NCI-H1048 (cell line): ENCODE results near the gene IL1RAPL2.
"Not testable (repeated sequence)": the region's sequence is repeated elsewhere in the genome, so short reads cannot be mapped to it uniquely, and the experiment has no call there.

ENCODE experiments used
- DNase-seq: peaks from one replicate; lab custom pipeline; 2025; lab: John Stamatoyannopoulos, UW

Gene IL1RAPL2

DNA sequence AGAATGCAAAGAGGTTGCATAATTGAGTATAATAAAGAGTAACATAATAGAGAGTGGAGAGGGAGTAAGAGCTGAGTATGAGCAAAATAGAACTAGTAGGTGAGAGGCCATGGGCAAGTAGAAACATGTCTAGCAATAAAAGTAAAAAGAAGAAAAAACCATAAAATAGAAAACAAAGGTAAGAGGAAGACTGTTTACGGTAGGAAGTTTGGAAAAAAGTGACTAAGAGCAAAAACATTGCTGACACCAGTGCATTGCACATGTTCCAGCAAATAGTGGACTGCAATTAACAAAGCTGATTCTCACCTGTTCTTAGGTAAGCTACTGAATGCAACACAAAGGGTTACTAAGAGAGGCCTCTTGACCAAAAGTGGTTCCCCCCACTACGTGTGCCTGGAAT lies 451.6 kb downstream of the IL1RAPL2 start:
- DNase-seq, result no peak

GRCh38 chrX:105018865-105019264 lies 452.9 kb downstream of the IL1RAPL2 start:
- DNase-seq, result no peak

GRCh38 chrX:105028962-105029361 lies 463.0 kb downstream of the IL1RAPL2 start:
- not testable (repeated sequence) for DNase-seq

DNA sequence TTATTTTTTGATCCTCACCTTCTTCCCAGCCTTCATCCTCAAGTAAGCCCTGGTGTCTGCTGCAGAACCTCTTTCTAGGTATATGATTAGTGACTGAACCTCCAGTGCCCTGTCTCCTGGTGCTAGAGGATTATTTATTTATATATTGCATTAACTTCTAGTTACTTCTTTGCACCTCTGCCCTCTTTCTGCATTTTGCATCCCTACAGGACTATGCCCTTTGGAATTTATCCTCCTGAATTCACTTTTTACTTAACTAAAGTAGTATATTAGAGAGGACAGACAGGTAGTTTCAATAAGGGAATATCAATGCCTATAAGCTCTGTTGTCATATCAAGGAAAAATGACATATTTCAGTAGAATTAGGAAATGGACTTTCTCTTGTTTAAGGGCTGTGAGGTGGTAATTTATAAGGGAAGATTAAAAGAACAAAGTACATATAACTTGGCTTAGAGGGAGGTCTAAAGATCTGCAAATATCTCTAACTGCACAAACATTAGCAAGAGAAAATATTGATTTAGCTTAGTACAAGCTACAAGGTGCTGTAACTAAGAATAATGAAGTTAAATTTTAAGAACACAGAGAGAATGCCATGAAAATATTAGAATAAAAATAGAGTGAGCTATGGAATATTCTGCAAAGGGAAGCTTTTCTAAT lies 472.8 kb downstream of the IL1RAPL2 start:
- no peak for DNase-seq

DNA sequence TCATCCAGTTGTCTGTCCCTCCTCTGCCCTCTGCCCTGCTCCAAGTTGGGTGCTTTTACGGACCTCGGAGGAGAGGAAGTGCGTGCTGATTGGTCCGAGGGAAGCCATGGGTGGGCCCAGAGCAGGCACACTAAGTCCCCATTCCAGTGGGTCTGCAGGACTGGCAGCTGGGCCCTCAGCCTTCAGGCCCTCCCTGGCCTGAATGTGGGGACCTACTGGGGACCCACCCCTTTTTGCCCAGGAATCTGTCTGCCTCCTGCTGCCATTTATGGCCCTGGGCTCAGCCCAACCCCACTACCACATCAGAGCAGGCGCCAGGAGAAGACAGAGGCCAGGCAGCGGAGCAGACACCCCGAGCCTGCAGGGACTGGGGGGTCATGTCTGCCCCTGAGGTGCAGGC lies 484.9 kb downstream of the IL1RAPL2 start:
- DNase-seq, result no peak

GRCh38 chrX:105051364-105051763 lies 485.4 kb downstream of the IL1RAPL2 start:
- DNase-seq, result no peak

GRCh38 chrX:105052926-105053325 lies 486.9 kb downstream of the IL1RAPL2 start:
- no peak for DNase-seq

DNA sequence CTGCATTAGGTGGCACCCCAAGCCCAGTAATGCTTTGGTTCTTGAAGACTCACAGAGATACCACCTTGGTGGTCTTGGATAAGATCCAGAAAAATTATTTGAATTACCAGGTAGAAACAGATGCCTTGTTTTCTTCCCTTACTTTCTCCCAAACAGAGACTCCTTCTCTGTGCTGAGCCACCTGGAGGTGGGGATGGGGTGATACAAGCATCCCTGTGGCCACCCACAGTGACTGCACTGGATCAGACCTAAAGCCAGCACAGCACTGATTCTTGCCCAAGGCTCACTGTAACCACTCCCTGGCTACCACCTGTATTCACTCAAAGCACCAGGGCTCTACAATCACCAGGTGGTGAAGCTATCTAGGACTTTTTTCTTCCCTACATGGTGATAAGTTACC lies 497.7 kb downstream of the IL1RAPL2 start:
- DNase-seq, result no peak

- DNase-seq, result no peak
Measured at GRCh38 chrX:105098201-105098600, 532.2 kb downstream of the IL1RAPL2 start.

GRCh38 chrX:105098812-105099211 lies 532.8 kb downstream of the IL1RAPL2 start:
- DNase-seq, result no peak

DNA sequence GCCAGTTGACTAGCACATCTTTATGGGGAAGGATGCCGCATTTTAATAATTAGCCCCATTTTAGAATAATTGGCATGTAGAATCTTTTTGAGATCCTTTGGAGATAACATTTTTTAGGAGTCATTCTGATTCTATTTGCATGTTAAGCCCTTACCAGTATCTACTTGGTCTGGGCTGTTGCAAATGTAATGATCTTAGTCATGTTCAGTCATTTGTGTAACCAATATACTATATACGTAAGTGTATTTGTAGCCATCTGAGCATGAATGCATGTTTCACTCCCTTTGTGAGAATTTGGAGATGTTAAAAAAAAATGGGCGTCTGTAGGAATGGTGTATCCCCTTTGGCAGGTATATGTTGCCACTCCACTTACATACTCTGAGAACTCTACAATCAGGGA lies 535.4 kb downstream of the IL1RAPL2 start:
- DNase-seq, result no peak

GRCh38 chrX:105109936-105110335 lies 543.9 kb downstream of the IL1RAPL2 start:
- no peak for DNase-seq

DNA sequence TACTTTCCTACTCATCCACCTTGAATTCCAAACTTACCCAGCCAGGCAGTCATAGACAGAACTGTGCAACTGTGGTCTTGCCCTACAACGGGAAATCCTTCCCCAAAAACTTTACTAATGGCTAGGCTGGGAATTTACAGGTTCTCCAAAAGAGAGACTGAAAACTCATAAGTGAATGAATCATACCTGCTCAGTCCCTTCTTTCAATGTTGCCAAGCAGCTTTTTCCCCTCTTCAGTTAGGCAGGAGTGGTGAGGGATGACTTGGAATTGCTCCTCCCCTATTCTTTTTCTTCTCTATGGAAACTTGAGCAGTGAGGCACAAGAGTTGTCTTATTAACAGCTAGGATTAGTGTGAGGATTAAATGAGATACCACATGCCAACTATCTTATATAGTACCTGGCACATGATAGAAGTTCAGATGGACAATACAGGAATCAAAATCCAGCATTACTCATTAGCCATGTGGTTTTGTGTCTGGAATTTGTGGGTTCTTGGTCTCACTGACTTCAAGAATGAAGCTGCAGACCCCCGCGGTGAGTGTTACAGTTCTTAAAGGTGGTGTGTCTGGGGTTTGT lies 548.6 kb downstream of the IL1RAPL2 start:
- DNase-seq, result no peak

DNA sequence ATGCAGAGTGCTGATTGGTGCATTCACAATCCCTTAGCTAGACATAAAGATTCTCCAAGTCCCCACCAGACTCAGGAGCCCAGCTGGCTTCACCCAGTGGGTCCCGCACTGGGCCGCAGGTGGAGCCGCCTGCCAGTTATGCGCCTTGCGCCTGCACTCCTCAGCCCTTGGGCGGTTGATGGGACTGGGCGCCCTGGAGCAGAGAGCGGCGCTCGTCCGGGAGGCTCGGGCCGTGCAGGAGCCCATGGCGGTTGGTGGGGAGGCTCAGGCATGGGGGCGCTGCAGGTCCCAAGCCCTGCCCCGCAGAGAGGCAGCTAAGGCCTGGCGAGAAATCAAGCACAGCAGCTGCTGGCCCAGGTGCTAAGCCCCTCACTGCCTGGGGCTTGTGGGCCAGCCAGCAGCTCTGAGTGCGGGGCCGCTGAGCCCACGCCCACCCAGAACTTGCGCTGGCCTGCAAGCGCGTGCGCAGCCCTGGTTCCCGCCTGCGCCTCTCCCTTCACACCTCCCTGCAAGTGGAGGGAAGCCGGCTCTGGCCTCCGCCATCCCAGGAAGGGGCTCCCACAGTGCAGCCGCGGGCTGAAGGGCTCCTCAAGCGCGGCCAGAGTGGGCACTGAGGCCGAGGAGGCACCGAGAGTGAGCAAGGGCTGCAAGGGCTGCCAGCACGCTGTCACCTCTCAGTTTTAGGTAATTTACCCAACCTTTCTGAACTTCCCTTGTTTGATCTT lies 549.8 kb downstream of the IL1RAPL2 start:
- DNase-seq, result not testable (repeated sequence)

DNA sequence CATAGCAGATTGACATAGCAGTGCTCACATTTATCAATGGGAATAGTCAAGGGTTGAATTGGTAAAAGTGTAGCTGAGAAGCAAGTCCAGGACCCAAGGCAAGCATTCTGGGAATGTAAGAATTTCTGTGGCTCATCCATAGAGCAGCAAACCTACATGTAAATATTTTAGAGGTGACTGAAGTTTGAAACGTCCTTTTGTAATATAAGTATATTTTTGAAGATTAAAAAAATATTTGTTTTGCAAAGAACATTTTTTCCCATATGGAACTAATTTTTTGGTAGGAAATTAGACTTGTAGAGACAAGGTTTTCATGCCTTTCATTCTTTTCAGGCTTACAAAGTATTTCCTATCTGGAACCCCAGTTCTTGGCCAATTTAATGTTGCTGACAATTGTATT lies 550.5 kb downstream of the IL1RAPL2 start:
- no peak for DNase-seq

DNA sequence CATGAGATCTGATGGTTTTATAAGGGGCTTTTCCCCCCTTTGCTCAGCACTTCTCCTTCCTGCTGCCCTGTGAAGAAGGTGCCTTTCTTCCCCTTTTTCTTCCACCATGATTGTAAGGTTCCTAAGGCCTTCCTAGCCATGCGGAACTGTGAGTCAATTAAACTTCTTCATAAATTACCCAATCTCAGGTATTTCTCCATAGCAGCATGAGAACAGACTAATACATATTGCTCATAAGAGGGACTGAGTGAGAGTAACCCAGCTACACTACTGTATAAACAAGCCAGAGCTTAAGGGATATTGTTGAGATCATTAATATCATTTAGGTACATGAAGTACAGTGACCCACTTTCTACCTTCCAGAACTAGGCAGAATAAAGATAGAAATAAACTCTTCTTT lies 551.6 kb downstream of the IL1RAPL2 start:
- DNase-seq, result no peak

DNA sequence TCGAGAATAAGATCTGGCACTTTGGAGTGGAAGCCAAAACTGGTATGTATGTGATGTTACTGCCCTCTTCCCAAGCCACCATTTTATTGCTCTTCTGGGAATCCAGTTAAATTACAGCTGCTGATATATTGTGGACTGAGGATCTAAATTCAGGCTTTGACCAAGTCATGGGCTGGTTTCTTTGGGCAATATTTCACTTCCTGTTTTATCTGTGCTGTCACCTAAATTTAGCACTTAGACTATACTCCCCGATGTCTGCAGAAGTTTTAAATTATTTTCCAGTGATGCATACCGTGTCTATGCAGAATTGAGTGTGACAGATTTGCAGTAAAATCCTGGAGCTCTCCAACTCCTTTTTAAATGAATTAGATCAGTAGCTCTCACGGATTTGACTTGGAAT lies 554.5 kb downstream of the IL1RAPL2 start:
- DNase-seq, result no peak

- no peak for DNase-seq
Measured at GRCh38 chrX:105121186-105121585, 555.2 kb downstream of the IL1RAPL2 start.

GRCh38 chrX:105126201-105126600 lies 560.2 kb downstream of the IL1RAPL2 start:
- DNase-seq, result no peak

DNA sequence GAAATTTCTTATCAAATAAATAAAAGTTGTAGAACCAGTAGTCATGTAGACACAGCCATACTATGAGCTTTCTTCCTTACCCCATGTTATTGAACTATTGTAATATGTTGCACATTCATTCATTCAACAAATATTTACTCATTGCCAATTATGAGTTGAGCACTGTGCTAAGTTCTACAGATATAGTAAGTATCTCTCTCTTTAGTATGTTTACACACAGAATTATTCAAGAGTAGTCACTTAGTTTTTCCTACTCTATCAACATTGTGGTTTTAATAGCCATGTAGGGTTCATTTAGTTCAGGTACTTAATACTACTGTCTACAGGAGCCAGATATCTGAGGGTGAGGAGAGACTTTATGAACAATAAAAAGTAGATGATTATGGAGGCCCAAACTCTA lies 568.3 kb downstream of the IL1RAPL2 start:
- no peak for DNase-seq

GRCh38 chrX:105136786-105137185 lies 570.8 kb downstream of the IL1RAPL2 start:
- DNase-seq, result no peak

GRCh38 chrX:105150036-105150435 lies 584.0 kb downstream of the IL1RAPL2 start:
- no peak for DNase-seq

GRCh38 chrX:105150557-105150956 lies 584.6 kb downstream of the IL1RAPL2 start:
- no peak for DNase-seq
